Coronary artery (tissue), 2 donors: ENCODE data around the gene SCD5.

Experiments used
- DNase-seq: peaks from one replicate; pipeline ENCODE4 v3.0.0-alpha.2; 2017; ENCODE audit warnings: low spot score
- H3K27ac ChIP-seq, 2 donors: fragments of 200-600 bp; sonication (generic); one replicate each; pipeline ENCODE4 v1.5.1; 2016 to 2019
- H3K4me3 ChIP-seq: fragments of 200-600 bp; sonication (generic); 2 replicates; pipeline ENCODE4 v1.5.1; 2016; ENCODE audit warnings: mild to moderate bottlenecking, moderate library complexity
- TF ChIP-seq, protein P1 (sequence below): fragments of 200-600 bp; sonication (generic); IDR thresholded peaks from one replicate; pipeline ENCODE4 v1.5.1; 2019; ENCODE audit warnings: antibody characterized with exemption

The SCD5 gene

GRCh38 chr4:82648356-82648755 is 150.2 kb downstream of the SCD5 start:
- Histone ChIP-seq H3K4me3 (no peak overlapping the region), H3K27ac (no peak overlapping the region)
- TF ChIP-seq, protein P1, sequence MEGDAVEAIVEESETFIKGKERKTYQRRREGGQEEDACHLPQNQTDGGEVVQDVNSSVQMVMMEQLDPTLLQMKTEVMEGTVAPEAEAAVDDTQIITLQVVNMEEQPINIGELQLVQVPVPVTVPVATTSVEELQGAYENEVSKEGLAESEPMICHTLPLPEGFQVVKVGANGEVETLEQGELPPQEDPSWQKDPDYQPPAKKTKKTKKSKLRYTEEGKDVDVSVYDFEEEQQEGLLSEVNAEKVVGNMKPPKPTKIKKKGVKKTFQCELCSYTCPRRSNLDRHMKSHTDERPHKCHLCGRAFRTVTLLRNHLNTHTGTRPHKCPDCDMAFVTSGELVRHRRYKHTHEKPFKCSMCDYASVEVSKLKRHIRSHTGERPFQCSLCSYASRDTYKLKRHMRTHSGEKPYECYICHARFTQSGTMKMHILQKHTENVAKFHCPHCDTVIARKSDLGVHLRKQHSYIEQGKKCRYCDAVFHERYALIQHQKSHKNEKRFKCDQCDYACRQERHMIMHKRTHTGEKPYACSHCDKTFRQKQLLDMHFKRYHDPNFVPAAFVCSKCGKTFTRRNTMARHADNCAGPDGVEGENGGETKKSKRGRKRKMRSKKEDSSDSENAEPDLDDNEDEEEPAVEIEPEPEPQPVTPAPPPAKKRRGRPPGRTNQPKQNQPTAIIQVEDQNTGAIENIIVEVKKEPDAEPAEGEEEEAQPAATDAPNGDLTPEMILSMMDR = no peak
- DNase-seq = no peak

GRCh38 chr4:82645936-82646565 is 152.5 kb downstream of the SCD5 start:
- no peak overlapping the region for H3K27ac ChIP-seq
- no peak for DNase-seq
- TF ChIP-seq, protein P1 = no peak
- H3K4me3 ChIP-seq = no peak overlapping the region

- TF ChIP-seq, protein P1 = no peak
- DNase-seq = no peak
- Histone ChIP-seq H3K4me3 (no peak overlapping the region), H3K27ac (no peak overlapping the region)
Measured at GRCh38 chr4:82644734-82645126, 153.9 kb downstream of the SCD5 start.

DNA sequence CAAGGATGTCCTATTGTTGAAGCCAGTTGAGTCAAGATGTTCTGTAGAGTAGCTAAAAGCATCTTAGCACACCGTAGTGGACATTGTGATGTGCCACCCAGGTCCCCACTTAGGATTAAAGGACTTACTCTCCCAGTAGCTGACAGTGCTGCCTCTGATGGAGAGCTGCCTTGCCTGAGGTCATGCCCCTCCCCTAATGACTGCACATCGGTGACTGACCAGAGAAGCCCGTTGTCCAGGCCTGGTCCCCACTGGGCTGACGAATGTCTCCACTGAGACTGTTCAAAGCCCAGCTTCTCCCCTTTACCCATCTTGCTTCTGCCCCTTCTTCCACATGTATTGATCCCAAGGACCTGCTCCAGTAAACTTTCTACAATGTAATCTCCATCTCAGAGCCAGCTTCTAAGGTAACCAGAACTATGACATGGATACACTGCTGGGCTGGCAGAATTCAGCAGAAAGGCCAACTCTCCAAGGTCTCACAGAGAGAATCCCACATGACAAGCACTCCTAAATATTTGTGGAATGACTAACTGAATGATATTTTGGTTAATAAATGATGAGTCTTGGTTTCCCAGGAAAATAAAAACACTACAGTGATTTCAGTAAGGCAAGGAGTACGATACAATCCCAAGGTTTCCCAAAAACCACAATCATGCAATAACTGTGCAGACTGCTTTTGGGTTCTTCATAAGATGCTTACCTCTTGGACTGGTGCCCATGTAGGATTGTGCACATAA is 154.4 kb downstream of the SCD5 start:
- TF ChIP-seq, protein P1 = no peak
- DNase-seq = no peak
- Histone ChIP-seq H3K27ac (no peak overlapping the region), H3K4me3 (no peak overlapping the region)

- no peak overlapping the region for H3K27ac ChIP-seq
- no peak for DNase-seq
- no peak overlapping the region for H3K4me3 ChIP-seq
- TF ChIP-seq, protein P1 = no peak
Measured at GRCh38 chr4:82642331-82642730, 156.3 kb downstream of the SCD5 start.

- Histone ChIP-seq H3K4me3 (no peak overlapping the region), H3K27ac (no peak overlapping the region)
- TF ChIP-seq, protein P1 = no peak
- DNase-seq = no peak
Measured at GRCh38 chr4:82640540-82640939, 158.1 kb downstream of the SCD5 start.

DNA sequence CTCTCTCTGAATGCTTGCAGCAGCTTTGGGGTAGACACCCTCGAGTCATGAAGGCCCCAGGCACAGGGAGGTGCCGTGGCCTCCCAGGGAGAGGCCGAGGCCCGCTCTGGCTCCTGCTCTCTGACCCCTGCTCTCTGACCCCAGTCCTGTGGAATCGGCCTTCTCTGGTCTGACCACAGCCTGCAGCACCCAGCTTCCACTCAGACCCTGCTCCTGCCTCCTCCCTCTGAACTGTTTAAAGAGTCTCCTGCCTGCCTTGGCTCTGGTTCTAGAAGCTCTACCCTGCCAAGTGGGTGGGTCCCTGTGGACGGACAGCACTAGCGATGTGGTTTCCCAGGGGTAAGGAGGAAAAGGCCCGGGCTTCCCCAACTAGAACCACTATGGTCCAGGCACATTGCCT is 158.6 kb downstream of the SCD5 start:
- H3K27ac ChIP-seq = no peak overlapping the region
- TF ChIP-seq, protein P1 = no peak
- no peak overlapping the region for H3K4me3 ChIP-seq
- no peak for DNase-seq
